ENCODE measurements around the gene ADSL. TPM values are rescaled to one million over a fixed set of nuclear protein-coding genes. Genes with fewer than 3 reads are reported as not detected.

The ADSL gene
- total RNA-seq, 4 donors from 2014 or later: 32.0 to 98.1 (median 77.8) TPM

GRCh38 chr22:40414838-40415505 lies 68.7 kb downstream of the ADSL start:
- no peak overlapping the region for H3K4me3 ChIP-seq
- peaks cover 0 to 33% (median 7%) of the 10 kb centered on the region in 3 donors for H3K4me1 ChIP-seq
- 67% methylated on average over 4 to 7 of the region's 10 CpGs for WGBS, 2 donors
- peak overlapping the region in 2 of 4 donors; percentile 42 to 52 for H3K27ac ChIP-seq
- intact Hi-C loops (cut with DNase I): no loop called here
- peaks cover 49 to 85% (median 57%) of the 10 kb centered on the region in 3 donors for H3K36me3 ChIP-seq
- H3K27me3 ChIP-seq: no peaks in the 10 kb centered on the region
- TF ChIP-seq, protein P1, sequence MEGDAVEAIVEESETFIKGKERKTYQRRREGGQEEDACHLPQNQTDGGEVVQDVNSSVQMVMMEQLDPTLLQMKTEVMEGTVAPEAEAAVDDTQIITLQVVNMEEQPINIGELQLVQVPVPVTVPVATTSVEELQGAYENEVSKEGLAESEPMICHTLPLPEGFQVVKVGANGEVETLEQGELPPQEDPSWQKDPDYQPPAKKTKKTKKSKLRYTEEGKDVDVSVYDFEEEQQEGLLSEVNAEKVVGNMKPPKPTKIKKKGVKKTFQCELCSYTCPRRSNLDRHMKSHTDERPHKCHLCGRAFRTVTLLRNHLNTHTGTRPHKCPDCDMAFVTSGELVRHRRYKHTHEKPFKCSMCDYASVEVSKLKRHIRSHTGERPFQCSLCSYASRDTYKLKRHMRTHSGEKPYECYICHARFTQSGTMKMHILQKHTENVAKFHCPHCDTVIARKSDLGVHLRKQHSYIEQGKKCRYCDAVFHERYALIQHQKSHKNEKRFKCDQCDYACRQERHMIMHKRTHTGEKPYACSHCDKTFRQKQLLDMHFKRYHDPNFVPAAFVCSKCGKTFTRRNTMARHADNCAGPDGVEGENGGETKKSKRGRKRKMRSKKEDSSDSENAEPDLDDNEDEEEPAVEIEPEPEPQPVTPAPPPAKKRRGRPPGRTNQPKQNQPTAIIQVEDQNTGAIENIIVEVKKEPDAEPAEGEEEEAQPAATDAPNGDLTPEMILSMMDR (IDR thresholded peaks at IDR 0.05): no peak
- TF ChIP-seq POLR2A (IDR thresholded peaks at IDR 0.05): no peak
- H3K9me3 ChIP-seq: no peaks in the 10 kb centered on the region
- no peak for DNase-seq

DNA sequence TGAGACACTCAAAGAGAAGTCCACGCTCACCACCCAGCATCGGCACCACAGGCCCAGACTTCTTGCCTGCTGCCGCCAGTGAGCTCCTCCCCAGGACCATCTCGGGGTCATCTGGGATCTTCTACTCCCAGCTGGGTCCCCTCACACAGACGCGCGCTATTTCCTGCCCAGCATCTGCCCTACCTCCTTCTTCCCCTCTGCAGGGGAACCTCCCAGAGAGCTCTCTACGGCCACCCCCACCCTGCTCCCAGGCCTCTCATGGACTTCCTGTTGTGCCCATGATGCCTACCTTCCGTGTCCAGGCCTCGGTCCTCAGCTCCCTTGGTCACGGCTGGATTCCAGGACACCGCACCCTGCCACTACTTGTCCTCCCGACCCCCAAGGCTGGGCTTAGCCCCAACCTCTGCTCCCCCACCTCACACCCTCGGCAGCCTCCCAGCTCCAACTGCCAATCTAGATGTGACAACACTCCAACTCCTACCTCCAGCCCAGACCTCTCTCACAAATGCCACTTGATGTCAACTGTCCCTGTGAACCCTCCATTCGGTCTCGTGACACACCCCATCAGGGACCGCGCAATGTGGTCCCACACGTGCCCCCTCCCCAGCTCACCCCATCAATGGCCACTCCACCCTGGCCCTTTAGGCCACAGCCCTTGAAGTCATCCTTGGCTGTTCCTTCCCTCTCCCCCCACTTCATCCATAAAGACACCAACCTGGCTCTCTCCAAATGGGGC lies 69.4 kb downstream of the ADSL start:
- intact Hi-C loops (cut with DNase I): no loop called here
- TF ChIP-seq POLR2A (IDR thresholded peaks at IDR 0.05): no peak
- no peaks in the 10 kb centered on the region for H3K27me3 ChIP-seq
- no peak overlapping the region for H3K4me3 ChIP-seq
- H3K27ac ChIP-seq: peak overlapping the region in 2 of 4 donors; percentile 42 to 52
- DNase-seq: no peak
- 63 to 68% methylated on average over 15 to 19 of the region's 19 CpGs for whole genome bisulfite sequencing, 2 donors
- peaks cover 0 to 33% (median 7%) of the 10 kb centered on the region in 3 donors for H3K4me1 ChIP-seq
- no peaks in the 10 kb centered on the region for H3K9me3 ChIP-seq
- H3K36me3 ChIP-seq: peaks cover 51 to 85% (median 57%) of the 10 kb centered on the region in 3 donors

GRCh38 chr22:40416267-40416570 lies 69.9 kb downstream of the ADSL start:
- WGBS, 2 donors: 91 to 94% methylated on average over 9 to 10 of the region's 10 CpGs
- H3K27ac ChIP-seq: peak overlapping the region in 1 of 4 donors; percentile 52
- intact Hi-C loops (cut with DNase I): no loop called here

GRCh38 chr22:40416636-40417035 lies 70.3 kb downstream of the ADSL start:
- WGBS, 2 donors: 72 to 87% methylated on average over 3 to 6 of the region's 11 CpGs
- no peaks in the 10 kb centered on the region for H3K27me3 ChIP-seq
- no peak for DNase-seq
- TF ChIP-seq, protein P1 (IDR thresholded peaks at IDR 0.05): no peak
- TF ChIP-seq POLR2A (IDR thresholded peaks at IDR 0.05): no peak
- intact Hi-C loops (cut with DNase I): no loop called here
- H3K9me3 ChIP-seq: no peaks in the 10 kb centered on the region
- no peak overlapping the region for H3K27ac ChIP-seq
- peaks cover 0 to 33% (median 7%) of the 10 kb centered on the region in 3 donors for H3K4me1 ChIP-seq
- H3K36me3 ChIP-seq: peaks cover 45 to 85% (median 53%) of the 10 kb centered on the region in 3 donors
- no peak overlapping the region for H3K4me3 ChIP-seq

More at GRCh38 chr22:40416267-40416570, 69.9 kb downstream of the ADSL start:
- no peak for DNase-seq
- H3K36me3 ChIP-seq: peaks cover 49 to 85% (median 57%) of the 10 kb centered on the region in 3 donors
- H3K27me3 ChIP-seq: no peaks in the 10 kb centered on the region
- H3K4me3 ChIP-seq: no peak overlapping the region
- TF ChIP-seq POLR2A (IDR thresholded peaks at IDR 0.05): no peak
- TF ChIP-seq, protein P1 (IDR thresholded peaks at IDR 0.05): no peak
- no peaks in the 10 kb centered on the region for H3K9me3 ChIP-seq
- H3K4me1 ChIP-seq: peaks cover 0 to 33% (median 7%) of the 10 kb centered on the region in 3 donors

DNA sequence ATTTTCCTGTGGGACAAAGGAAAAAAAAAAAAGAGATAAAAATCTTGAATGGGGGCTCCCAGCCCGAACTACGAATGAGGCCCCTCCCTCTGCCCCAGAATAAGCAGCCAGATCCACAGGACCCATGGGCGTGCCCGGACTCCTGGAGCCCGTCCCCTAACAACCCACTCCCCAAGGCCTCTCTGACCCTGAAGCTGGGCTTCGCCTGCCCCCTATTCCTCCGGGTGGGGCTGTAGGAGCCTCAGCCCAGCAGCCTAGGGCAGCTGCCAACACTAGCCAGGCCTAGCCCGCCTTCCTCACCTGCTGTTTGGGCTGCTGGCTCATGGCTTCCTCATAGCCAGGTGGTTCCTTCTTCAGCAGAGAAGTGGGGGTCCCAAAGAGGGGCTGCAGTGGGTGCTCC lies 70.7 kb downstream of the ADSL start:
- no peak for TF ChIP-seq POLR2A (IDR thresholded peaks at IDR 0.05)
- TF ChIP-seq, protein P1 (IDR thresholded peaks at IDR 0.05): no peak
- intact Hi-C loops (cut with DNase I): no loop called here
- H3K4me1 ChIP-seq: peaks cover 0 to 33% (median 7%) of the 10 kb centered on the region in 3 donors
- 88 to 94% methylated on average over 3 to 8 of the region's 8 CpGs for WGBS, 2 donors
- H3K4me3 ChIP-seq: no peak overlapping the region
- peaks cover 44 to 85% (median 49%) of the 10 kb centered on the region in 3 donors for H3K36me3 ChIP-seq
- no peaks in the 10 kb centered on the region for H3K27me3 ChIP-seq
- H3K9me3 ChIP-seq: no peaks in the 10 kb centered on the region
- DNase-seq: no peak
- no peak overlapping the region for H3K27ac ChIP-seq
